ENCODE measurements around the gene ABLIM3. TPM values are rescaled to one million over a fixed set of nuclear protein-coding genes. Genes with fewer than 3 reads are reported as not detected.
A peak's percentile ranks its signal among the peaks of the same experiment; 100 is the strongest.

Gene ABLIM3
- total RNA-seq, 1 donor from 2014 or later = 2.4 TPM

DNA sequence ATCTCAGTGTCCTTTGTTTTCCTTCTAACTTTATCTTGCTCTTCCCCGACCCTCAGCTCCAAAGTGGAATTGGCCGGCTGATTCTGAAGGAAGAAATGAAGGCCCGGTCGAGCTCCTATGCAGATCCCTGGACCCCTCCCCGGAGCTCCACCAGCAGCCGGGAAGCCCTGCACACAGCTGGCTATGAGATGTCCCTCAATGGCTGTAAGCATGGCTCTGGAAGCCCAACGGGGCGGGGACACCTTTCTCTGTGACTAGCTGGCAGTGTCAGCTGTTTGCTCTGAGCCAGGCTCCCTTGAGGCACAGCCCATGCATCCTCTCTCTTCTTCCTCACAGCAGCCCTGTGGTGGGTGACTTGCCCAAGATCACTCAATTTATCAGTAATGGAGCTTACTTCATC lies 106.4 kb downstream of the ABLIM3 start:
- Mint-ChIP-seq H3K27me3 (ENCODE audit: low read depth) (peaks cover 30% of the 10 kb centered on the region), H3K4me1 (no peaks in the 10 kb centered on the region)
- TF ChIP-seq, protein P1, sequence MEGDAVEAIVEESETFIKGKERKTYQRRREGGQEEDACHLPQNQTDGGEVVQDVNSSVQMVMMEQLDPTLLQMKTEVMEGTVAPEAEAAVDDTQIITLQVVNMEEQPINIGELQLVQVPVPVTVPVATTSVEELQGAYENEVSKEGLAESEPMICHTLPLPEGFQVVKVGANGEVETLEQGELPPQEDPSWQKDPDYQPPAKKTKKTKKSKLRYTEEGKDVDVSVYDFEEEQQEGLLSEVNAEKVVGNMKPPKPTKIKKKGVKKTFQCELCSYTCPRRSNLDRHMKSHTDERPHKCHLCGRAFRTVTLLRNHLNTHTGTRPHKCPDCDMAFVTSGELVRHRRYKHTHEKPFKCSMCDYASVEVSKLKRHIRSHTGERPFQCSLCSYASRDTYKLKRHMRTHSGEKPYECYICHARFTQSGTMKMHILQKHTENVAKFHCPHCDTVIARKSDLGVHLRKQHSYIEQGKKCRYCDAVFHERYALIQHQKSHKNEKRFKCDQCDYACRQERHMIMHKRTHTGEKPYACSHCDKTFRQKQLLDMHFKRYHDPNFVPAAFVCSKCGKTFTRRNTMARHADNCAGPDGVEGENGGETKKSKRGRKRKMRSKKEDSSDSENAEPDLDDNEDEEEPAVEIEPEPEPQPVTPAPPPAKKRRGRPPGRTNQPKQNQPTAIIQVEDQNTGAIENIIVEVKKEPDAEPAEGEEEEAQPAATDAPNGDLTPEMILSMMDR (conservative IDR thresholded peaks at IDR 0.05) = no peak

DNA sequence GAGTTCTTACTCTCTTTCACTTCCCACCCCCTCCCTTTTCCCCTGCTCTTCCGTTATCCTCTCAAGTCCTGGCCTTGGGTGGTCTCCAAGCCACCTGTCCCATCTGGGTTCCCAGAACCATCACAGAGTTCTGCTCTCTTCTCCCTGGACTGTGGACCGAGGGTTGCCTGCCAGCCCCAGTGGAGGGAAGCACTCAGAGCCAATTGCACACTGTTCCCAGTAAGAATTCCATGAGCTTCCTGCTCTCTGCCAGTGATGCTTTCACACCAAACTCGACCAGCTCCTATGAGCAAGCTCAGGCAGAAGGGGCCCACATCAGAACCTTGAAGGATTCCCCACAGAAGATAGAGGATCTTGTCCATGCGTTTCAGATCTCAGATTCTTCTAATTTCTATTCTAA lies 110.3 kb downstream of the ABLIM3 start:
- H3K4me1 Mint-ChIP-seq = no peaks in the 10 kb centered on the region
- no peak overlapping the region for H3K4me3 Mint-ChIP-seq
- TF ChIP-seq, protein P1 (conservative IDR thresholded peaks at IDR 0.05) = no peak
- no peak overlapping the region for H3K27ac Mint-ChIP-seq (ENCODE audit: unreplicated experiment)
- no peak for DNase-seq (ENCODE audit: low read depth, low spot score)
- no peaks in the 10 kb centered on the region for H3K36me3 Mint-ChIP-seq (ENCODE audit: low read depth)
- H3K9me3 Mint-ChIP-seq = no peaks in the 10 kb centered on the region
- H3K27me3 Mint-ChIP-seq (ENCODE audit: low read depth) = peaks cover 44% of the 10 kb centered on the region

More for the DNA sequence above, 106.4 kb downstream of the ABLIM3 start:
- H3K36me3 Mint-ChIP-seq (ENCODE audit: low read depth) = no peaks in the 10 kb centered on the region
- H3K4me3 Mint-ChIP-seq = no peak overlapping the region
- no peaks in the 10 kb centered on the region for H3K9me3 Mint-ChIP-seq
- DNase-seq (ENCODE audit: low read depth, low spot score) = no peak
- no peak overlapping the region for H3K27ac Mint-ChIP-seq (ENCODE audit: unreplicated experiment)

DNA sequence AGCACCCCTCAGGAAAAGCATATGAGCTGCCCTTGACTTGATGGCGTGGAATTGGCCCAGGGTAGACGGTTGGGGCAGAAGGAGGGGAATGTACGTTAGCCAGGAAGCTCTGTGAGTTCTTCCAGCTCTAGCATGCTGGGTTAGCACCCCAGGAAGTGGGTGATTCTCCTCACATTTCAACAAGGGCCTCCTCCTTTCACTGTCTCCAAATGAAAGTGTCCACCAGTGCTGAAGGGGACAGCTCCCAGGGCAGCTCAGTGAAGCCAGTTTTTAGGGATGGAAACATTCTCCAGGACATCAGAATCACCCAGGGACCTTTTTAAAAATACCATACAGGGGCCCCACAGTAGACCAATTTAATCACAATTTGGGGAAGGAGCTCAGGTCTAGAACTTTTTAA lies 113.2 kb downstream of the ABLIM3 start:
- no peaks in the 10 kb centered on the region for H3K9me3 Mint-ChIP-seq
- peaks cover 52% of the 10 kb centered on the region for H3K27me3 Mint-ChIP-seq (ENCODE audit: low read depth)
- no peaks in the 10 kb centered on the region for H3K36me3 Mint-ChIP-seq (ENCODE audit: low read depth)
- DNase-seq (ENCODE audit: low read depth, low spot score) = no peak
- TF ChIP-seq, protein P1 (conservative IDR thresholded peaks at IDR 0.05) = no peak
- H3K4me1 Mint-ChIP-seq = no peaks in the 10 kb centered on the region
- no peak overlapping the region for H3K27ac Mint-ChIP-seq (ENCODE audit: unreplicated experiment)
- no peak overlapping the region for H3K4me3 Mint-ChIP-seq

DNA sequence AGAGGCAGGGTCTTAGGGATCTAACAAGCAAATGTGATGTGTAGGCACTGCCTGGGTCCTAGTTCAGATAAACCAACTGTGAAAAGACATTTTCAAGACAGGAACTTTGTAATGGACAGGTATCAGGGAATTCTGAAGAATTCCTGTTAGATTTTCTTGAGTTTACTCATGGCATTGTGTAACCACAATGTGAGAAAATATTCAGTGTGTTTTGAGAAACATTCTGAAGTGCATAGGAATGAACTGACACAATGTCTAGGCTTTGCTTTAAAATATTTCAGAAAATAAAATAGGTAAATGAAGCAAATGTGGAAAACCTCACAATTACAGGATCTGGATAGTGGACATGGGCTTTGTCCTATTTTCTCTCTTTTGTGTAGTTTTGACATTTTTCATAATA lies 115.2 kb downstream of the ABLIM3 start:
- TF ChIP-seq, protein P1 (conservative IDR thresholded peaks at IDR 0.05) = no peak
- no peak for DNase-seq (ENCODE audit: low read depth, low spot score)
- Mint-ChIP-seq H3K4me1 (no peaks in the 10 kb centered on the region), H3K4me3 (no peak overlapping the region), H3K27ac (ENCODE audit: unreplicated experiment) (peak overlapping the region; percentile 27), H3K9me3 (no peaks in the 10 kb centered on the region), H3K36me3 (ENCODE audit: low read depth) (no peaks in the 10 kb centered on the region), H3K27me3 (ENCODE audit: low read depth) (peaks cover 60% of the 10 kb centered on the region)

DNA sequence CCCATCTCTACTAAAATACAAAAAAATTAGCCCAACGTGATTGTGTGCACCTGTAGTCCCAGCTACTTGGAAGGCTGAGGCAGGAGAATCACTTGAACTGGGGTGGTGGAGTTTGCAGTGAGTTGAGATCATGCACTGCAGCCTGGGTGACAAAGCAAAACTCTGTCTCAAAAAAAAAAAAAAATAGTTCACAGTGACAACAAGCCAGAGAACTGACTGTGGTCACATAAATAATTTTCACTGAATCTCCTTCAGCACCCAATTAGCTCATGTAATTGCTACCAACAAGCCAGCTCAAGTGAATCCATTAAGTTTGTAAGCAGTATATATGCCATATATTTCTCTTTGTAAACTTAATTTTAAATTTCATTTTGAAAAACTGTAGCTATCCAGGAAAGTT lies 115.8 kb downstream of the ABLIM3 start:
- no peak for DNase-seq (ENCODE audit: low read depth, low spot score)
- Mint-ChIP-seq H3K36me3 (ENCODE audit: low read depth) (no peaks in the 10 kb centered on the region), H3K27ac (ENCODE audit: unreplicated experiment) (no peak overlapping the region), H3K4me1 (no peaks in the 10 kb centered on the region), H3K4me3 (no peak overlapping the region), H3K9me3 (no peaks in the 10 kb centered on the region), H3K27me3 (ENCODE audit: low read depth) (peaks cover 63% of the 10 kb centered on the region)
- TF ChIP-seq, protein P1 (conservative IDR thresholded peaks at IDR 0.05) = no peak
